Left forelimb (tissue), 1 donor: ENCODE results near the gene GTF3C1.

Source experiments
- DNase-seq: peaks from one replicate; pipeline ENCODE4 v3.0.0-alpha.2; 2018; ENCODE audit warnings: low spot score

Gene GTF3C1

DNA sequence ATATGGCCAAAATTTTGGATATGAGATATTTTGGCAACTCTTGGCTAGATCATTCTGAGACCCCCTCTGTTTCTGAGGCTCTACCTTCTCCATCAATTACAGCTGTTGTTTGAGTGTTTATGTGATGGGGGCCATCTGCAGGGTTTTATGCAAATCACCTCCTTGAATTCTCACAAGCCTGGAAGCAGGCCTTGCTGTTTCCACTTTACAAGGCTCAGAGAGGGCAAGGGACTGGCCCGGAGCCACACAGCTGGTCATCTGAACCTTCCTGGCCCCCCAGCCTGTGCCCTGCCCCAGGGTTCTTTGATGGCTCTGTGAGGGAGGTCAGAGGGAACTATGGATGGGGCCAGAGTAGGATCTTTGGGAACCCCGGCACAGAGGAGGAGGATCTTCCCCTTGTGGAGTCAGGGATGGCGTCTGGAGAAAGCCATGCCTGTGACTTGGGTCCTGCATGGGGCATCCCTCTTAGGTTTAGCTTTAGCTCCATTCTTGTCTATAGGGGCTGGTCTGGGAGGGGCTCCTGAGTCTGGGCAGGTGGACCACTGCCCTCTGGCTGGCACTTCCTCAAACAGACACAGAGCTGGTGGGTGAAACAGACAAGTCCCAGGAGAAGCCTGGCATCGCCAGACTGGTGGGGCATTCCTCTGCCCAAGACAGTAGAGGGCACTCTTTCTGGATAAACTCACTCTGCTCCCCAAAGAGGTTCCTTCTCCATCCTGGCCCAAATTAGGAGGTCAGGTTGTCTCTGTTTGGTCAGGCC is 121.5 kb downstream of the GTF3C1 start:
- peak; percentile 42 for DNase-seq

- peak; percentile 12 for DNase-seq
Measured at GRCh38 chr16:27427538-27427937, 122.2 kb downstream of the GTF3C1 start.

DNA sequence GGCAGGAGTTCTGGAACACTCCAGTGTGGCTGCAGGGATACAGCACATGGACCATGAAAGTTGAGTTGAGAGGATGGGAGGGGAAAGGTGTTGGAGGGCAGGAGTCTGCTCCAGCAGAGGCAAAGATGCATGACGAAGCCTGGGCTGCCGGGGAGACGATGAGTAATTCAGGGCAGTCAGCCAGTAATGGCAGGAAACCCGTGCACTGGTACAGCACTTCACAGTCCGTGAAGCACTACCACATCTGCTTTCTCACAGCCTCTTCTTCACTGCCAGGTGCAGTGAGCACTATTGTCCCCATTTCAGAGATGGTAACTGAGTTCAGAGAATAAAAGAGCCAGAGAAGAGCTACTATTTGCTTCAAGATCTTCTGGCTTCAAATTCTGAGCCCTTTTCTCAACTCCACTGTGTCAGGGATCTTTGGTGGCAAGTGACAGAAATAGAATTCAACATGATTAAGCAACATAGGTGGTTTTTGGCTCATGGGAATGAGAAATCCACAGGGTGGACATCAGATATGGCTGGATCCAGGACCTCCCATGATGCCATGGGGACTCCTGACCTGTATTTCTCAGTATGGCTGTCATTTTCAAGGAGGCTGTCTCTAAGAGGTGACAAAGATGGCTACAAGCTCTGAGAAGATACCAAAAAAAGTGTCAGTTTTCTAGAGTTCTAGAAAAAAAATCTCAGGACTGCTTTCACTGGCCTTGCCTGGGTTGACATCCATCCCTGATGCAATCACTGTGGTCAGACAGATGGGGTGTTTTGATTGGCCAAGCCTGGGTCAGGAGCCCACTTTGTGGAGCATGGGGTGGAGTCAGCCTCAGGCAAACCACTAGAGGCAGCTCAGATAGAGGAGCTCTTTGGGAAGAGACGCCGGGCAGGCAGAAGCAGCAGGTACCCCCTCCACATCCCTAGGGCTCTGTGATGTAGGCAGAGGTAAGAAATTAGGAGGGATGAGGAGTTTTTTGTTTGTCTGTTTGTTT is 123.0 kb downstream of the GTF3C1 start:
- DNase-seq = peak; percentile 28

- peak; percentile 9 for DNase-seq
Measured at GRCh38 chr16:27425961-27426360, 123.8 kb downstream of the GTF3C1 start.

DNA sequence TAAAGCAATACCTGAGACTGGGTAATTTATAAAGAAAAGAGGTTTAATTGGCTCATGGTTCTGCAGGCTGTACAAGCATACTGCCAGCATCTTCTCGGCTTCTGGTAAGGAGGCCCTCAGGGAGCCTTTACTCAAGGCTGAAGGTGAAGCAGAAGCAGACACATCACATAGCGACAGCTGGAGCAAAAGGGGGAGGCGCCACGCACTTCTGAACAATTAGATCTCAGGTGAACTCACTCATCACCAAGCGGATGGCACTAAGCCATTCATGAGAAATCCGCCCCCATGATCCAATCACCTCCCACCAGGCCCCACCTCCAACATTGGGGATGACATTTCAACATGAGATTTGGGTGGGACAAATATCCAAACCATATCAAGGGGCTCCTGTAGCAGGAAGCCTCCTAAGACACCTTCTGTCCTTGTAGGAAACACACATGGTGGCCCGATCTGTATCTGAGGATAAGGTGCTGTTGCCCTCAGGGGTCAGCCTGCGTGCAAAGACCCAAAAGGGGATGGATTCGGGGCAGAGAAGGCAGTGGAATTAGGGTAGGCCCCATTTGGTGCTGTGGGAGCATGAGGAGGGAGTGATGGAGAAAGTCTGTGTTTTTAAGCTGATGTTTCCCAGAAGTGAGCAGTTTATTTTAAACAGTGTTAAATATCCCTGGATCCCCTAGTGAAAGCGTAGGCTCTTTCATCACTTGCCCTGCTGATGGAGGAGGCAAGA is 124.8 kb downstream of the GTF3C1 start:
- DNase-seq = peak; percentile 38

GRCh38 chr16:27421961-27422740 is 127.6 kb downstream of the GTF3C1 start:
- DNase-seq = no peak

- no peak for DNase-seq
Measured at GRCh38 chr16:27417047-27417671, 132.6 kb downstream of the GTF3C1 start.

GRCh38 chr16:27414788-27415431 is 134.8 kb downstream of the GTF3C1 start:
- peak; percentile 36 for DNase-seq

- no peak for DNase-seq
Measured at GRCh38 chr16:27413956-27414355, 135.8 kb downstream of the GTF3C1 start.

DNA sequence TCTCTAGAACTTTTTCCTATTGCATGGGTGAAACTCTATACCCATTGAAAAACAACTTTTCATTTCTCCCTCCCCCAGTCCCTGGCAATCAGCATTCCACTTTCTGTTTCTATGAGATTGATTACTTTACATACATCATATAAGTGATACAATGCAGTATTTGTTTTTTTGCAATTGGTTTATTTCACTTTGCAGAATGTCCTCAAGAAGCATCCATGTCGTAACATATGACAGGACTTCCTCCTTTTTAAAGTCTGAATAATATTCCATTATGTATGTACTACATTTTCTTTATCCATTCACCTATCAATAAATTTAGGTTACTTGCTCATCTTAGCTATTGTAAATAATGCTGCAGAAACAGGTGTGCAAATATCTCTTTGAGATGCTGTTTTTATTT is 139.0 kb downstream of the GTF3C1 start:
- DNase-seq = no peak
